ENCODE results near the gene ZC3H12A.

The ZC3H12A gene

GRCh38 chr1:37461698-37462436 lies 12.5 kb upstream of the ZC3H12A start:
- H3K4me3 ChIP-seq (ENCODE audit: low read depth, low read length) = no peak overlapping the region
- ChIA-PET CTCF (interaction anchor here (1.4 to 22.6 kb wide), 3 partner anchors 7 to 53 kb away, joined by 7 to 521 read pairs (median 66); partner anchors contain the start of gene MEAF6), POLR2A (no interaction called here)
- DNase-seq (ENCODE audit: low read depth, low spot score) = no peak
- TF ChIP-seq CTCF (IDR thresholded peaks at IDR 0.05; ENCODE audit: insufficient read depth, low read length, missing control alignments) = no peak

DNA sequence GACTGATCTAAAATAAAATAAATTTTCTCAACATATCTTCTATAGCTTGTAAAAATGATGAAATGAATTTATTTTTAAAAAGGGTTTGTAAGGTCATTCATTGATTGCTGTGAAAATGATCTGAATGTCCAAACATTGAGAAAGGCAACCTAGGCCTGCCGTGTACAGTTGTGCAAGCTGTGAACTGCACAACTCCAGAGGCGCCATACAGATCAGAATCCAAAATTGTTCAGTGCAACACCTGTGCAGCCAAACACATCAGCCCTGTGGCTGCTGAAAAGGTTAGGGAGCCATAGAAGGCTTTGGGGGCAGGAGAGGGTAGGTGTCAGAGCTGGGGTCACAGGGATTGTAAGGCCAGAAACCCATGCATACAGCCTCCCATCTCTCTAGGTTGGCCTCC lies 9.9 kb upstream of the ZC3H12A start:
- no peak for TF ChIP-seq CTCF (IDR thresholded peaks at IDR 0.05; ENCODE audit: insufficient read depth, low read length, missing control alignments)
- DNase-seq (ENCODE audit: low read depth, low spot score) = no peak
- no peak overlapping the region for H3K4me3 ChIP-seq (ENCODE audit: low read depth, low read length)
- ChIA-PET CTCF (interaction anchor here (7.2 to 22.6 kb wide), 2 partner anchors 9 to 26 kb away, joined by 66 to 521 read pairs; no protein-coding TSS in a partner anchor), POLR2A (no interaction called here)

- TF ChIP-seq CTCF (IDR thresholded peaks at IDR 0.05; ENCODE audit: insufficient read depth, low read length, missing control alignments) = no peak
- DNase-seq (ENCODE audit: low read depth, low spot score) = no peak
- H3K4me3 ChIP-seq (ENCODE audit: low read depth, low read length) = no peak overlapping the region
- ChIA-PET CTCF (interaction anchor here (1.3 to 22.6 kb wide), 4 partner anchors 11 to 216 kb away, joined by 4 to 521 read pairs (median 37); partner anchors contain the start of gene MEAF6), POLR2A (interaction anchor here (1.2 to 1.3 kb wide), 3 partner anchors 8 to 20 kb away, joined by 4 to 7 read pairs (median 6); partner anchors contain the start of gene ZC3H12A)
These were observed 8.5 kb upstream of the ZC3H12A start for GRCh38 chr1:37465593-37466517.

GRCh38 chr1:37468037-37468436 lies 6.3 kb upstream of the ZC3H12A start:
- no peak for DNase-seq (ENCODE audit: low read depth, low spot score)
- no peak for TF ChIP-seq CTCF (IDR thresholded peaks at IDR 0.05; ENCODE audit: insufficient read depth, low read length, missing control alignments)
- POLR2A ChIA-PET = no interaction called here
- no peak overlapping the region for H3K4me3 ChIP-seq (ENCODE audit: low read depth, low read length)
- CTCF ChIA-PET = interaction anchor here (7.2 to 22.6 kb wide), 2 partner anchors 13 to 23 kb away, joined by 66 to 521 read pairs; no protein-coding TSS in a partner anchor

GRCh38 chr1:37469386-37469785 lies 5.0 kb upstream of the ZC3H12A start:
- ChIA-PET CTCF (interaction anchor here (1.0 to 10.5 kb wide), 3 partner anchors 9 to 17 kb away, joined by 3 to 182 read pairs (median 41); no protein-coding TSS in a partner anchor), POLR2A (no interaction called here)
- no peak for TF ChIP-seq CTCF (IDR thresholded peaks at IDR 0.05; ENCODE audit: insufficient read depth, low read length, missing control alignments)
- no peak overlapping the region for H3K4me3 ChIP-seq (ENCODE audit: low read depth, low read length)
- DNase-seq (ENCODE audit: low read depth, low spot score) = no peak
